Measurements from ENCODE around the gene PRSS35.
"Not testable (repeated sequence)": the region's sequence is repeated elsewhere in the genome, so short reads cannot be mapped to it uniquely, and the experiment has no call there.

The PRSS35 gene

DNA sequence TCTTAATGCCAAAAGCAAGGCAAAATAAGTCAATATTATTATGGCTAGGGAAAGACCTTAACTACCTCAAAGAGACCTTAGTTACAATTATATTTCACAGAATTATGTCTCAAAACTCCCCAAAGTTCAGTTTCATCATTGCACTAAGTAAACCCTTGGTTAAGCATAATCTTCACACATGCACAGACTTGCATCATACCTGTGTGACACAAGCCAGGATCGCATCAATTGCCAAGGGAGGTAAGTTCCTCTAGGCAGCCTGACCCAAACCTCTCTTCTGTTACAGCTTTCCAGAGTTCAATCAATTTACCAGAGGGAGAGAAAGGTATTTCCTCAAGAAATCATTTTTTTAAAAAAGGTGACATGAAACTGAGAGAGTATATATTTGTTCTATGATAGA, 31.9 kb upstream of the PRSS35 start:
- Histone ChIP-seq H3K4me3 (ENCODE audit: low read depth, low read length) (no peak overlapping the region), H3K27me3 (no peaks in the 10 kb centered on the region), H3K9me3 (no peaks in the 10 kb centered on the region), H3K36me3 (no peaks in the 10 kb centered on the region), H3K4me1 (no peaks in the 10 kb centered on the region)
- no peak for TF ChIP-seq CTCF (IDR thresholded peaks at IDR 0.05; ENCODE audit: low read depth, low read length)
- no peak for DNase-seq

DNA sequence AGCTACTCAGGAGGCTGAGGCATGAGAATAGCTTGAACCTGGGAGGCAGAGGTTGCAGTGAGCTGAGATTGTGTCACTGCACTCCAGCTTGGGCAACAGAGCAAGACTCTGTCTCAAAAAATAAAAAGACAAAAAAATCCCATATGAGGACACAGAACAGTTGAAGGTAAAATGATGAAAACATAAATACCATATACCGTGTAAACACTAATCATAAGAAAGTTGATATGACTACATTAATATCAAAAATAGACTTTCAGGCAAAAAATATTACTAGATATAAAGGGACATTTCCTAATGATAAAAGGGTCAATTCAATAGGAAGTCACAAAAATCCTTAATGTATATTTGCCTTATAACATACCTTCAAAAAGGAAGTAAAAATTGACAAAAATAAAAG, 30.4 kb upstream of the PRSS35 start:
- not testable (repeated sequence) for H3K27me3 ChIP-seq; H3K4me3 ChIP-seq (ENCODE audit: low read depth, low read length); H3K4me1 ChIP-seq; H3K36me3 ChIP-seq; H3K9me3 ChIP-seq; DNase-seq

DNA sequence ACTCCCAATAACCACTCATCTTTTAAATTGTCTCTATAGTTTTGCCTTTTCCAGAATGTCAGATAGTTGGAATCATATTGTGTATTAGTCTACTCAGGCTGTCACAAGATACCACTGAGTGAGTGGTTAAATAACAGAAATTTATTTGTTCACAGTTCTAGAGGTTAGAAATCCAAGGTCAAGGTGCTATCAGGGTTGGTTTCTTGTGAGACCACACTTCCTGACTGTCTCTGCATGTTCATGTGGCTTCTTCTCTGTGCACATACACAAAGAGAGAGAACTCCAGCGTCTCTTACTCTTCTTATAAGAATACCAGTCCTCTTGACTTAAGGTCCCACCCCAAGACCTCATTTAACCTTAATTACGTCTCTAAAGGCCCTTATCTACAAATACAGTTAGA, 23.9 kb upstream of the PRSS35 start:
- no peaks in the 10 kb centered on the region for H3K9me3 ChIP-seq
- TF ChIP-seq CTCF (IDR thresholded peaks at IDR 0.05; ENCODE audit: low read depth, low read length) = no peak
- no peak overlapping the region for H3K4me3 ChIP-seq (ENCODE audit: low read depth, low read length)
- no peaks in the 10 kb centered on the region for H3K4me1 ChIP-seq
- no peaks in the 10 kb centered on the region for H3K36me3 ChIP-seq
- DNase-seq = no peak
- H3K27me3 ChIP-seq = no peaks in the 10 kb centered on the region

DNA sequence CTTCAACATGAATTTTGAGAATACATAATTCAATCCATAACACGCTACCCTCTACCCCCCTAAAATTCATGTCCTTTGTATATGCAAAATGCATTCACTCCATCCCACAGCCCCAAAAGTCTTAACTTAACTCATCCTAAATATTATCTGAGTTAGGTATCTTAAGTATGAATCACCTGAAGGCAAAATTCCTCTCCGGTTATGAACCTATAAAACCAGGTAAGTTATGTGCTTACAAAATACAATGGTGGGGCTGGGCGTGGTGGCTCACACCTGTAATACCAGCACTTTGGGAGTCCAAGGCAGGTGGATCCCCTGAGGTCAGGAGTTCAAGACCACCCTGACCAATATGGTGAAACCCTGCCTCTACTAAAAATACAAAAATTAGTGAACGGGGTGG, 23.5 kb upstream of the PRSS35 start:
- H3K36me3 ChIP-seq = no peaks in the 10 kb centered on the region
- no peak for DNase-seq
- no peak overlapping the region for H3K4me3 ChIP-seq (ENCODE audit: low read depth, low read length)
- TF ChIP-seq CTCF (IDR thresholded peaks at IDR 0.05; ENCODE audit: low read depth, low read length) = no peak
- no peaks in the 10 kb centered on the region for H3K4me1 ChIP-seq
- H3K27me3 ChIP-seq = no peaks in the 10 kb centered on the region
- no peaks in the 10 kb centered on the region for H3K9me3 ChIP-seq

- no peaks in the 10 kb centered on the region for H3K9me3 ChIP-seq
- H3K4me1 ChIP-seq = no peaks in the 10 kb centered on the region
- no peak for TF ChIP-seq CTCF (IDR thresholded peaks at IDR 0.05; ENCODE audit: low read depth, low read length)
- H3K36me3 ChIP-seq = no peaks in the 10 kb centered on the region
- no peaks in the 10 kb centered on the region for H3K27me3 ChIP-seq
- H3K4me3 ChIP-seq (ENCODE audit: low read depth, low read length) = no peak overlapping the region
- no peak for DNase-seq
Measured at GRCh38 chr6:83490217-83490807, 22.0 kb upstream of the PRSS35 start.

- H3K27me3 ChIP-seq = no peaks in the 10 kb centered on the region
- peaks cover 2% of the 10 kb centered on the region; the same call in 1 of the 2 replicates for H3K4me1 ChIP-seq
- TF ChIP-seq CTCF (IDR thresholded peaks at IDR 0.05; ENCODE audit: low read depth, low read length) = no peak
- no peak for DNase-seq
- H3K36me3 ChIP-seq = no peaks in the 10 kb centered on the region
- H3K9me3 ChIP-seq = no peaks in the 10 kb centered on the region
- H3K4me3 ChIP-seq (ENCODE audit: low read depth, low read length) = no peak overlapping the region
Measured at GRCh38 chr6:83505356-83505755, 7.0 kb upstream of the PRSS35 start.

DNA sequence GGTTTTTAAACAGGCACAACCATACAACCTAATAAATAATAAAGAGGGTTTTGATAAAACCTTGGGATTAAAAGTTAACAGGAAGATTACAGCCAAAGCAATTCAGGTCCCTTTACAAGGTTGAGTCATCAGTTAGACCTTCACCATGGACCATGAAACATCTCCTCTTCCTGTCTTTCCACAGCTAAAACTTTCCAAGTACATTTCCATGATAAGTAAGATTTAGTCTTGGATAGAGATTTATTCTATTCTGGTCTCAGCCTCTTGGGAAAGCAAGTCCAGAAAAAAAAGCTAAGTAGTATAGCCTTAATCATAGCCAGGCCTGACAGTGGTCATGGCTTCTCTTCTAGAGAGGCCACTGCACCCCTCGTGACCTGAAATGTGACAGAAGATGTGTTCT, 2.9 kb upstream of the PRSS35 start:
- Histone ChIP-seq H3K4me1 (peaks cover 2% of the 10 kb centered on the region; the same call in 1 of the 2 replicates), H3K36me3 (no peaks in the 10 kb centered on the region), H3K27me3 (no peaks in the 10 kb centered on the region), H3K4me3 (ENCODE audit: low read depth, low read length) (no peak overlapping the region), H3K9me3 (no peaks in the 10 kb centered on the region)
- no peak for TF ChIP-seq CTCF (IDR thresholded peaks at IDR 0.05; ENCODE audit: low read depth, low read length)
- no peak for DNase-seq
